GM12874 (cell line): ENCODE data around the gene STK17B.

Experiments used
- TF ChIP-seq, protein P1 (sequence below): IDR thresholded peaks from 2 replicates; pipeline ENCODE4 v1.5.1; 2011; ENCODE audit warnings: low read depth, mild to moderate bottlenecking, control low read depth, low read length, moderate library complexity; ENCODE audit not compliant: insufficient read depth

STK17B gene

DNA sequence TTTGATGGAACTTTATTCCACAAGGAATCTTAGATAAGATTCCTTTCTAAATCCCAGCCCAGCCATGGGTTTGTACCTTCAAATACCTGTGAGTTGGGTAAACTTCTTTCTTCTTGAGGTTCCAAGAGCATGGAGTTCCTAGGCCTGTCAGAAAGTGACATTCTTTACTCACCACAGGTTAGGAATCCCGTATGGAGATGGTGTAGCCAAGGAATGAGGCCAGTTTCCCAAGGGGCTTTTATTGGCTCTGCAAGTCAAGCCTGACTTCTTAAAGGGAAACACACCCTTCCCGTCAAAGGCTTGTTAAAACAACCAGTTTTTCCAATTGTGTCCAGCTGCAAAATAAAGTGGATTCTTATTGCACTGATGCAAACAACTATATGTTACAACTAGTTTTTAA lies 45.8 kb downstream of the STK17B start:
- TF ChIP-seq, protein P1, sequence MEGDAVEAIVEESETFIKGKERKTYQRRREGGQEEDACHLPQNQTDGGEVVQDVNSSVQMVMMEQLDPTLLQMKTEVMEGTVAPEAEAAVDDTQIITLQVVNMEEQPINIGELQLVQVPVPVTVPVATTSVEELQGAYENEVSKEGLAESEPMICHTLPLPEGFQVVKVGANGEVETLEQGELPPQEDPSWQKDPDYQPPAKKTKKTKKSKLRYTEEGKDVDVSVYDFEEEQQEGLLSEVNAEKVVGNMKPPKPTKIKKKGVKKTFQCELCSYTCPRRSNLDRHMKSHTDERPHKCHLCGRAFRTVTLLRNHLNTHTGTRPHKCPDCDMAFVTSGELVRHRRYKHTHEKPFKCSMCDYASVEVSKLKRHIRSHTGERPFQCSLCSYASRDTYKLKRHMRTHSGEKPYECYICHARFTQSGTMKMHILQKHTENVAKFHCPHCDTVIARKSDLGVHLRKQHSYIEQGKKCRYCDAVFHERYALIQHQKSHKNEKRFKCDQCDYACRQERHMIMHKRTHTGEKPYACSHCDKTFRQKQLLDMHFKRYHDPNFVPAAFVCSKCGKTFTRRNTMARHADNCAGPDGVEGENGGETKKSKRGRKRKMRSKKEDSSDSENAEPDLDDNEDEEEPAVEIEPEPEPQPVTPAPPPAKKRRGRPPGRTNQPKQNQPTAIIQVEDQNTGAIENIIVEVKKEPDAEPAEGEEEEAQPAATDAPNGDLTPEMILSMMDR, result no peak

DNA sequence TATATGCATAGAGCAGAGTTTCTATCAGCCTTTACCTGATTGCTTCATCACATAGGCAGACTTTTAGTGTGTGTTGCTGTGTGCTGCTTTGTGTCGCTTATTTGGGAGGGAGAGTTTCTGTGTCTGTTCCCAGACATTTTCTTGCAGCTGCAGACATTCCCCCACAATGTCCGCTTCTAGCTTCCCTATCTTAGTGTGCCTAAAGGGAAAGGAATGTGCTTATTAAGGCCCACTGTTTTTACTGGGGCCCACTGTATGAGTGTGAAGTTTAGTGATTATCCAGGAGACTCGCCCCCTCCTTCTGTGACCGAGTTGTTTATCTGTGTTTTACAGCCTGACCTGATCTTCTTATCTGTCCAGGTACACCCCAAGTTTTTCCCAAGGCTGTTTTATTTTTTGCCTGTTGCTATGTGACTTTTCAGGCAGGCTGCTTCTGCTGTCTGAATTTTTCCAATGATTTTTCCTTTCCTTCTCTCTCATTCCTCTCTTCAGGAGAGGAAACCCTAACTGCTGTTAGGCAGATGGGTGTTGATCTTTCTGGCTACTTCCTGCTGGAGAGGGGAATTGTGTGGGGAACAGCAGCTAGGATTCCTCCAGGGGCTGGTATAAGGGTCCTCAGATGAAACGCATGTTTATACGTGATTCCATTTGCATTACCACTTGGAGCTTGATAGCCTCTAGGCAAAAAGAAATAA lies 47.6 kb downstream of the STK17B start:
- TF ChIP-seq, protein P1, result no peak

DNA sequence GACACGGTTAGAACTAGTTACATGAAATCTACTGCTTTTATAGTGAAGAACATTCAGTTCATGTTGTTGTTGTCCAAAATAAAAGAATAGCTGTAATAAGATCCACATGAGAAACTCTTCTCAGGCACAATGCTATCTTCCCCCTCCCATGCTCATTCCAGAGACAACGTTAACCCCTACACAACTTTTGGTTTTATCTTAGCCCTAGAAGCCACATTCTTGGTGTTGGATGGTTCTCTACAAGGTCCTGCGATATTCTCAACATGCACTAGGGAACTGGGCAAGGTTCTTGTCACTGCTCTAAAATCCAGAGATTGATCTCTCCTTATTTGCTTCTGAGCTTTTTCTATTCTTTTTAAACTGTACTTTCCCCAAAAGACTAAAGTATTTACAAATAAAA lies 51.5 kb downstream of the STK17B start:
- TF ChIP-seq, protein P1, result no peak

DNA sequence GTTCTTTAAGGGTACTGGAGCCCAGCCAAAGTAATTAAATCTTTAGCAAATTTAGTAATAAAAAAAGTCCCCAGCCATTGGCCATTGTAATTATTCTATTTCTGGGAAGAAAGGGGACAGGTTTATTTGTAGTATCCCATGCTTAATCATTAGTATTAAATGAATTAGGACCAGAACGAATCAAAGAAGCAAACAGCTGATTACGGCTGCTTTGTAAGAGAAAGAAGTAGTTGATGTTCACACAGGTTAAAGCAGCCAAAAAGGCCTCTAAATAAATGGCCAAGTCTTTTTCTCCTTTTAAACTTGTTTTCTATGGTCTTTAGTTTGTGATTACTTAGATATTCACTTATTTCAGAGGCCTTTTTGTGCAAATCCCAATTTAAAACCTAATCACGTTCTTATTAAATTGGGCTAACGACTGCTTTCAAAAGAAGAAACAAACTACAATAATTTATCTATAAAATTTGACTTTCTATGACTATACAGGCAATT lies 54.1 kb downstream of the STK17B start:
- TF ChIP-seq, protein P1, result no peak

DNA sequence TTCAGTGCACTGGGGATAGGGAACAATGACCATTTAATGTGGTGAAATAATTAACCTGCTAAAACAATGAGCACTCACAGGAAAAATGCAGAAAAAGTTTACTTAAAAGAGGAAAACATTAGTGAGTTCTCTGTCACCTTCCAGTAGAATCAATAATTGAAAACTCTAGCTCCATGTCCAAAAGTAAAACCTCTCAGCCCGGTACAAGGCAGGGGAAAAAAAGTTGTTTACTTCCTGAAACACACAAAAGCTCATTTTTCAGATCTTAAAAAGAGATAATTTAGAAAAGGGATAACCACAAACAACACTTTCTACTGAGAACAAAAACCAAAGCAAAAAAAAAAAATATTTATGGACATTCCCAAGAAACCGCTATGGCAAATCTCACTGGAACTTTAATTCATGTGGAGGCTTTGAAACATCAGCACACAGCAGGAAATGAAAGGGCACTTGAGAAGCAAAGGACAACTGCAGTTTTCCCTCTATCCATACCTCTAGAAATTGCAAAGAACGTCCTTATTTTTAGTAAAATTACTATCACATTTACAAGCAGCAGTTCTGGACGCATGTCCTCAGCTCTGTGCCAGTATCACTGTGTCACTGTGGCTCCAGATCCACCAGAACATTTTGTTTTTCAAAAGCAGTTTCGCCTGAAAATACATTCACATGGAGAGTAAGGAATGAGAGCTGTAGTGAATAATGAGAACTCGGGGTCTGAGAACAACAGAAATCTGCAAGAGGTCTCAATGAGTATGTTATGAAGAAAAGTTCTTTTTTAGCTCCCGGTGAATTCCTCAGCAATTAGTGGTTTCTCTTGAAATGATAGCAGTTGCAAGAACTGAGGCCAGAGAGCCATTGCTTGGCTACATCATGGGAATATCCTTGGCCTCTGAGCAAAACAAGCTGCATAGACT lies 58.1 kb downstream of the STK17B start:
- TF ChIP-seq, protein P1, result no peak

DNA sequence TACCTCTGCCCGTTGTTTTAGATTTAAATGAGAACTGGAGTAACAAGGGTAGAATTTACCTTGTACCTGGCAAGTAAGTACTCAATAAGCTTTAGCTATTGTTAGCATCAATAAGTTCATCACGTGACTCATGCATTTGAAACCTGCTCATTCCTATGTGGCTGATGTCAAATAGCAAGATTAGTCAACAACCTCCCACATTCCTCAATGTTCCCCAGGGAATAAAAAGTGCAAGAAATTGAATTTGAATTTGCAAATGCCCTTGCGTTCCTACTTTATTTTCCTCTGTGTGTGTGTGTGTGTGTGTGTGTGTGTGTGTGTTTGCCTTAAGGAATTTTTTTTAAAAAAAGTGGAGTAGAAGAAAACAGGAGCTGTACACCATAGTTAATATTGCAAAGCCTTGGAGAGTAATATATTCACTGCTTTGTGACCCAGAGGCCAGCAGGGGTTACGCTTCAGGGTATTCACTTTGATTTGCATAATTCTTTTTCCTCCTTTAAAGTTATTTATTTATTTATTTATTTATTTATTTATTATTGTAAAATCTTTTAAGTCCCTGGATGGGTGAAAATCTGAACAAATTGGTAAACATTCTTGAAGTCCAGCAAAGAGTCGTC lies 58.9 kb downstream of the STK17B start:
- TF ChIP-seq, protein P1, result no peak

DNA sequence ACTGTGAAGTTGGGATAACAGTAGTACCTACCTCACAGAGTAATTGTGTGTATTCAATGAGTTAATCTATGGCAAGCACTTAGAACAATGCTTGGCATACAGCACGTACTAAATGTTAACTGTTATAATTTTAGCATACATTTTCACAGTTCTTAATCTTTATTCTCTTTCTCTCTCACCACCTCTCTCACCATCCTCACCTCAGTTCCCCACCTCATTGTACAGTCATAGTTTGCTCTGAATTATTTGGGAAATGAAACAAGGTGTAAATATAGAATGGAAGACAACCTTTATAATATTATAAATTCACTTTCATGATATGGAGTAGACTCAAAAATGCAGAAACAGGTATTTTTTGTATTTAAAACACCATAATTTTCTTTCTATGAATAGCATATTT lies 62.8 kb downstream of the STK17B start:
- TF ChIP-seq, protein P1, result no peak
